Progenitor cell of endocrine pancreas (in vitro differentiated cells): ENCODE measurements around the gene KREMEN1. TPM values are rescaled to one million over a fixed set of nuclear protein-coding genes. Genes with fewer than 3 reads are reported as not detected.

Experiments
- DNase-seq: peaks from one replicate; pipeline ENCODE4 v3.0.0; 2021; ENCODE audit warnings: low spot score; ENCODE audit not compliant: unreplicated experiment
- H3K27ac Mint-ChIP-seq: 2 replicates; pipeline ENCODE4 v1.8.0; 2021; ENCODE audit warnings: mild to moderate bottlenecking, moderate library complexity, mixed read lengths
- H3K27me3 Mint-ChIP-seq: 2 replicates; pipeline ENCODE4 v1.8.0; 2021; ENCODE audit warnings: mixed read lengths
- H3K36me3 Mint-ChIP-seq: 2 replicates; pipeline ENCODE4 v1.8.0; 2022; ENCODE audit warnings: mixed read lengths; ENCODE audit not compliant: insufficient read depth
- H3K4me1 Mint-ChIP-seq: 2 replicates; pipeline ENCODE4 v1.8.0; 2021; ENCODE audit warnings: low read depth, mixed read lengths
- H3K4me3 Mint-ChIP-seq: 2 replicates; pipeline ENCODE4 v1.8.0; 2021; ENCODE audit warnings: low read depth, mild to moderate bottlenecking, moderate library complexity, mixed read lengths
- H3K9me3 Mint-ChIP-seq: 2 replicates; pipeline ENCODE4 v1.8.0; 2021; ENCODE audit warnings: low read depth, mixed read lengths
- CTCF ChIP-seq: fragments of 200-600 bp; sonication (generic); IDR thresholded peaks from one replicate; pipeline ENCODE4 v1.5.0; 2021; ENCODE audit warnings: antibody characterized with exemption, mild to moderate bottlenecking; ENCODE audit not compliant: unreplicated experiment
- total RNA-seq: library from RNA; stranded (reverse); gene quantifications from 2 replicates; pipeline ENCODE4 v1.2.1, GENCODE V29; 2021

Gene KREMEN1
- total RNA-seq, 1 donor from 2014 or later, result 10.5 TPM

GRCh38 chr22:29122041-29122440 lies 49.2 kb downstream of the KREMEN1 start:
- H3K4me3 Mint-ChIP-seq, result no peak overlapping the region
- peaks cover 4% of the 10 kb centered on the region for H3K27me3 Mint-ChIP-seq
- H3K9me3 Mint-ChIP-seq, result peaks cover 7% of the 10 kb centered on the region
- no peak for DNase-seq
- H3K27ac Mint-ChIP-seq, result no peak overlapping the region
- no peak for TF ChIP-seq CTCF
- peaks cover 6% of the 10 kb centered on the region for H3K4me1 Mint-ChIP-seq
- H3K36me3 Mint-ChIP-seq, result peaks cover 10% of the 10 kb centered on the region

GRCh38 chr22:29124777-29125442 lies 52.1 kb downstream of the KREMEN1 start:
- H3K36me3 Mint-ChIP-seq, result peaks cover 10% of the 10 kb centered on the region
- H3K9me3 Mint-ChIP-seq, result peaks cover 4% of the 10 kb centered on the region
- no peak overlapping the region for H3K4me3 Mint-ChIP-seq
- peaks cover under 1% of the 10 kb centered on the region for H3K27me3 Mint-ChIP-seq
- DNase-seq, result no peak
- no peak overlapping the region for H3K27ac Mint-ChIP-seq
- H3K4me1 Mint-ChIP-seq, result peaks cover 12% of the 10 kb centered on the region
- no peak for TF ChIP-seq CTCF

GRCh38 chr22:29125443-29125778 lies 52.6 kb downstream of the KREMEN1 start:
- peaks cover 2% of the 10 kb centered on the region for H3K9me3 Mint-ChIP-seq
- DNase-seq, result no peak
- no peaks in the 10 kb centered on the region for H3K27me3 Mint-ChIP-seq
- H3K4me3 Mint-ChIP-seq, result no peak overlapping the region
- H3K36me3 Mint-ChIP-seq, result peaks cover 9% of the 10 kb centered on the region
- H3K27ac Mint-ChIP-seq, result no peak overlapping the region
- peaks cover 12% of the 10 kb centered on the region for H3K4me1 Mint-ChIP-seq
- no peak for TF ChIP-seq CTCF

- Mint-ChIP-seq H3K9me3 (no peaks in the 10 kb centered on the region), H3K4me1 (peaks cover 12% of the 10 kb centered on the region), H3K4me3 (no peak overlapping the region), H3K36me3 (peaks cover 8% of the 10 kb centered on the region), H3K27ac (no peak overlapping the region), H3K27me3 (no peaks in the 10 kb centered on the region)
- no peak for DNase-seq
- no peak for TF ChIP-seq CTCF
Observed at GRCh38 chr22:29125844-29126243, 53.0 kb downstream of the KREMEN1 start.

GRCh38 chr22:29126670-29127395 lies 54.0 kb downstream of the KREMEN1 start:
- no peak for TF ChIP-seq CTCF
- Mint-ChIP-seq H3K27me3 (no peaks in the 10 kb centered on the region), H3K36me3 (peaks cover 8% of the 10 kb centered on the region), H3K4me3 (no peak overlapping the region), H3K9me3 (no peaks in the 10 kb centered on the region), H3K4me1 (peaks cover 12% of the 10 kb centered on the region), H3K27ac (no peak overlapping the region)
- DNase-seq, result no peak
